Keratinocyte (primary cell): Measurements from ENCODE around the gene CDYL. TPM values are rescaled to one million over a fixed set of nuclear protein-coding genes. Genes with fewer than 3 reads are reported as not detected.

ENCODE experiments used
- DNase-seq: peaks from one replicate; pipeline ENCODE4 v3.0.0-alpha.2; 2011; ENCODE audit warnings: low read depth, missing footprints, low spot score
- FAIRE-seq: peaks from 2 replicates; lab custom pipeline; 2011; peaks lifted over from hg19 to GRCh38; lab: Jason Lieb, UNC
- H2AFZ ChIP-seq: 2 replicates; pipeline ENCODE4 v1.6.0; 2012; ENCODE audit warnings: low read length, control low read depth, inconsistent platforms; ENCODE audit not compliant: control insufficient read depth
- H3K27ac ChIP-seq: 2 replicates; pipeline ENCODE4 v1.5.1; 2011; ENCODE audit warnings: low read length; ENCODE audit not compliant: control insufficient read depth, insufficient read depth
- H3K27me3 ChIP-seq: 3 replicates; pipeline ENCODE4 v1.6.0; 2011; ENCODE audit warnings: low read length; ENCODE audit not compliant: control insufficient read depth, insufficient read depth; ENCODE audit errors: extremely low read depth
- H3K36me3 ChIP-seq, 2 experiments: 2 replicates in 1 of 2; 3 replicates in 1 of 2; pipeline ENCODE4 v1.5.1; 2011; ENCODE audit warnings: low read length in 2 of 2, mild to moderate bottlenecking in 1 of 2; ENCODE audit not compliant: control insufficient read depth in 2 of 2, insufficient read depth in 2 of 2; ENCODE audit errors: extremely low read depth in 1 of 2
- H3K4me1 ChIP-seq: 3 replicates; pipeline ENCODE4 v1.5.1; 2011; ENCODE audit warnings: low read length; ENCODE audit not compliant: control insufficient read depth, insufficient read depth; ENCODE audit errors: extremely low read depth
- H3K4me2 ChIP-seq: 3 replicates; pipeline ENCODE4 v1.6.0; 2011; ENCODE audit warnings: low read depth, low read length; ENCODE audit not compliant: control insufficient read depth, insufficient read depth; ENCODE audit errors: extremely low read depth
- H3K4me3 ChIP-seq, 3 experiments: fragments of 200-600 bp in 1 of 3; sonication (generic) in 1 of 3; 2 replicates in 2 of 3; 3 replicates in 1 of 3; pipeline ENCODE4 v1.5.1; 2011 to 2016; ENCODE audit warnings: low read length in 3 of 3, mild to moderate bottlenecking in 3 of 3, control low read depth in 2 of 3, inconsistent platforms in 1 of 3, low read depth in 1 of 3, mixed read lengths in 1 of 3, mixed run types in 1 of 3, moderate library complexity in 1 of 3; ENCODE audit not compliant: control insufficient read depth in 2 of 3, insufficient read depth in 2 of 3; ENCODE audit errors: extremely low read depth in 1 of 3
- H3K79me2 ChIP-seq: 2 replicates; pipeline ENCODE4 v1.6.0; 2012; ENCODE audit warnings: low read length; ENCODE audit not compliant: control insufficient read depth, insufficient read depth
- H3K9ac ChIP-seq: 3 replicates; pipeline ENCODE4 v1.6.0; 2011; ENCODE audit warnings: low read length; ENCODE audit not compliant: control insufficient read depth, insufficient read depth; ENCODE audit errors: extremely low read depth
- H3K9me1 ChIP-seq: 3 replicates; pipeline ENCODE4 v1.6.0; 2011; ENCODE audit warnings: low read length; ENCODE audit not compliant: control insufficient read depth, insufficient read depth; ENCODE audit errors: extremely low read depth
- H3K9me3 ChIP-seq: 2 replicates; pipeline ENCODE4 v1.5.1; 2012; ENCODE audit warnings: low read depth, low read length; ENCODE audit not compliant: control insufficient read depth
- H4K20me1 ChIP-seq: 3 replicates; pipeline ENCODE4 v1.6.0; 2011; ENCODE audit warnings: low read length; ENCODE audit not compliant: control insufficient read depth, insufficient read depth; ENCODE audit errors: extremely low read depth
- EZH2 ChIP-seq: IDR thresholded peaks from one replicate; pipeline ENCODE4 v1.6.1; 2012; ENCODE audit warnings: inconsistent platforms, mild to moderate bottlenecking, low read length, moderate library complexity
- dilution Hi-C: fragments of 300-500 bp; cut with MboI; formaldehyde crosslinking; loops from one replicate; pipeline ENCODE4 v1.7.0; 2020; ENCODE audit warnings: low sequenced_read_pairs; ENCODE audit not compliant: extremely low pct_ligation_motif_present
- polyA plus RNA-seq, 5 experiments: library from polyadenylated mRNA; depleted of rRNA in 3 of 5; stranded (reverse) in 3 of 5; stranded (forward) in 1 of 5; unstranded in 1 of 5; fragments of >200 nt; gene quantifications; 1 replicate in 1 of 5; 2 replicates in 3 of 5; 3 replicates in 1 of 5; pipeline versions ENCODE4 v1.2.1 to v1.2.3, GENCODE V29; 2011 to 2012; ENCODE audit warnings: missing spikeins in 2 of 5, low read depth in 1 of 5, low replicate concordance in 1 of 5
- TF ChIP-seq, protein P1 (sequence below), 3 experiments: IDR thresholded peaks in 1 of 3; conservative IDR thresholded peaks in 1 of 3; optimal IDR thresholded peaks in 1 of 3; 2 replicates in 2 of 3; 3 replicates in 1 of 3; pipeline versions ENCODE3 to v1.5.1; 2011; ENCODE audit warnings: low read length in 3 of 3, mild to moderate bottlenecking in 3 of 3, moderate library complexity in 2 of 3, control low read depth in 1 of 3, inconsistent platforms in 1 of 3; ENCODE audit not compliant: insufficient read depth in 2 of 3; ENCODE audit errors: extremely low read depth in 1 of 3

CDYL gene
- polyA plus RNA-seq, 1 donor (not counting 4 experiments of a cell fraction or from before 2014, with no cell fraction given) = 48.0 TPM

DNA sequence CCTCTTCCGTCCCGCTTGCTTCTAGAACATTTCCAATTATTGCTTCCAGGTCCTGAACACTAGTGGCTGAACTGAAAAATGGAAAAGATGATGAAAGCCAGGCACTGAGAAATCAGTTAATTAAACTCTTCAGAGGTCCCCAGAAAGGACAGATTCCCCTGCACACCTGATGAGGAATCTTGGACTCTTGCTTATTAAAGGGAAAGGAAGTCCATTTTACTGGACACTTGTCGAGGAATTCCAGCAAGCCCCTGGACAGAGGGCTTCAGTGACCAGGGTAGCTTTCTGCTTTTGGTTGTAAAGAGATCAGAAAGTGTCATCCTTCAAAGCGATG lies 47.8 kb upstream of the CDYL start:
- dilution Hi-C loops = no loop called here
- no peaks in the 10 kb centered on the region for H3K27me3 ChIP-seq
- H3K9me1 ChIP-seq = no peaks in the 10 kb centered on the region
- no peaks in the 10 kb centered on the region for H3K36me3 ChIP-seq
- no peak for DNase-seq
- H3K27ac ChIP-seq = no peak overlapping the region
- no peak overlapping the region for H3K4me3 ChIP-seq
- H3K4me2 ChIP-seq = no peak overlapping the region
- H3K4me1 ChIP-seq = peaks cover 10% of the 10 kb centered on the region
- no peaks in the 10 kb centered on the region for H3K9me3 ChIP-seq
- H3K9ac ChIP-seq = no peak overlapping the region
- no peaks in the 10 kb centered on the region for H4K20me1 ChIP-seq
- no peak overlapping the region for H2AFZ ChIP-seq
- TF ChIP-seq, protein P1, sequence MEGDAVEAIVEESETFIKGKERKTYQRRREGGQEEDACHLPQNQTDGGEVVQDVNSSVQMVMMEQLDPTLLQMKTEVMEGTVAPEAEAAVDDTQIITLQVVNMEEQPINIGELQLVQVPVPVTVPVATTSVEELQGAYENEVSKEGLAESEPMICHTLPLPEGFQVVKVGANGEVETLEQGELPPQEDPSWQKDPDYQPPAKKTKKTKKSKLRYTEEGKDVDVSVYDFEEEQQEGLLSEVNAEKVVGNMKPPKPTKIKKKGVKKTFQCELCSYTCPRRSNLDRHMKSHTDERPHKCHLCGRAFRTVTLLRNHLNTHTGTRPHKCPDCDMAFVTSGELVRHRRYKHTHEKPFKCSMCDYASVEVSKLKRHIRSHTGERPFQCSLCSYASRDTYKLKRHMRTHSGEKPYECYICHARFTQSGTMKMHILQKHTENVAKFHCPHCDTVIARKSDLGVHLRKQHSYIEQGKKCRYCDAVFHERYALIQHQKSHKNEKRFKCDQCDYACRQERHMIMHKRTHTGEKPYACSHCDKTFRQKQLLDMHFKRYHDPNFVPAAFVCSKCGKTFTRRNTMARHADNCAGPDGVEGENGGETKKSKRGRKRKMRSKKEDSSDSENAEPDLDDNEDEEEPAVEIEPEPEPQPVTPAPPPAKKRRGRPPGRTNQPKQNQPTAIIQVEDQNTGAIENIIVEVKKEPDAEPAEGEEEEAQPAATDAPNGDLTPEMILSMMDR (optimal IDR thresholded peaks at IDR 0.05 in 1 of 3, IDR thresholded peaks at IDR 0.05 in 1 of 3, conservative IDR thresholded peaks at IDR 0.05 in 1 of 3; ENCODE audit: extremely low read depth in 1 of 3, insufficient read depth in 2 of 3, low read length in 3 of 3) = no peak
- no peak for TF ChIP-seq EZH2
- no peaks in the 10 kb centered on the region for H3K79me2 ChIP-seq
- no peak for FAIRE-seq

GRCh38 chr6:4728926-4729325 lies 47.3 kb upstream of the CDYL start:
- dilution Hi-C loops = no loop called here

More at GRCh38 chr6:4728926-4729325, 47.3 kb upstream of the CDYL start:
- Histone ChIP-seq H2AFZ (no peak overlapping the region), H3K27me3 (no peaks in the 10 kb centered on the region), H3K9me3 (no peaks in the 10 kb centered on the region), H3K27ac (no peak overlapping the region), H3K4me2 (no peak overlapping the region), H4K20me1 (no peaks in the 10 kb centered on the region), H3K4me1 (peaks cover 15% of the 10 kb centered on the region), H3K4me3 (no peak overlapping the region), H3K9ac (no peak overlapping the region), H3K36me3 (no peaks in the 10 kb centered on the region), H3K79me2 (no peaks in the 10 kb centered on the region), H3K9me1 (no peaks in the 10 kb centered on the region)
- DNase-seq (no peak), FAIRE-seq (no peak)
- TF ChIP-seq EZH2 = no peak
- TF ChIP-seq, protein P1 (optimal IDR thresholded peaks at IDR 0.05 in 1 of 3, IDR thresholded peaks at IDR 0.05 in 1 of 3, conservative IDR thresholded peaks at IDR 0.05 in 1 of 3; ENCODE audit: extremely low read depth in 1 of 3, insufficient read depth in 2 of 3, low read length in 3 of 3) = no peak
